A673 (cell line): ENCODE results near the gene SPEF2. TPM values are rescaled to one million over a fixed set of nuclear protein-coding genes. Genes with fewer than 3 reads are reported as not detected.

Source experiments
- BruUV-seq: library from RNA; stranded (reverse); fragments of 400-500 nt; replicated peaks from 2 replicates; lab custom pipeline; 2021; lab: Mats Ljungman, UMichigan
- CTCF ChIA-PET: fragments of 300-600 bp; sonication (Branson Sonifier 250); formaldehyde crosslinking; loops from one replicate; lab custom pipeline; 2022; ENCODE audit warnings: antibody characterized with exemption; lab: Charles Lee
- POLR2A ChIA-PET: fragments of 300-600 bp; sonication (Branson Sonifier 250); formaldehyde crosslinking; loops from one replicate; lab custom pipeline; 2022; ENCODE audit warnings: antibody characterized with exemption; ENCODE audit not compliant: low non-redundant PET; lab: Charles Lee
- DNase-seq: peaks from one replicate; pipeline ENCODE4 v3.0.0-alpha.2; 2015; ENCODE audit warnings: low spot score
- H3K27ac ChIP-seq: fragments of 200-600 bp; sonication (generic); 2 replicates; pipeline ENCODE4 v1.5.1; 2016; ENCODE audit warnings: mixed run types, low read depth, mild to moderate bottlenecking, mixed read lengths, antibody characterized with exemption, low read length; ENCODE audit not compliant: poor library complexity, severe bottlenecking
- H3K27me3 ChIP-seq: fragments of 200-600 bp; sonication (generic); replicated peaks from 2 replicates; pipeline ENCODE4 v1.6.1; 2017; ENCODE audit warnings: mixed run types, low read depth, mild to moderate bottlenecking, mixed read lengths, antibody characterized with exemption, low read length; ENCODE audit not compliant: insufficient read depth, poor library complexity
- H3K36me3 ChIP-seq: fragments of 200-600 bp; sonication (generic); 2 replicates; pipeline ENCODE4 v1.6.1; 2016; ENCODE audit warnings: mixed run types, mild to moderate bottlenecking, mixed read lengths, antibody characterized with exemption, low read length; ENCODE audit not compliant: insufficient read depth, poor library complexity, severe bottlenecking
- H3K4me1 ChIP-seq: fragments of 200-600 bp; sonication (generic); 2 replicates; pipeline ENCODE4 v1.6.1; 2017; ENCODE audit warnings: mixed run types, mild to moderate bottlenecking, mixed read lengths, antibody characterized with exemption, low read length; ENCODE audit not compliant: insufficient read depth, poor library complexity, severe bottlenecking
- H3K4me3 ChIP-seq: fragments of 200-600 bp; sonication (generic); 2 replicates; pipeline ENCODE4 v1.5.1; 2016; ENCODE audit warnings: low read depth, mixed run types, mild to moderate bottlenecking, mixed read lengths, low read length; ENCODE audit not compliant: poor library complexity, severe bottlenecking
- H3K9me3 ChIP-seq: fragments of 200-600 bp; sonication (generic); 2 replicates; pipeline ENCODE4 v1.6.1; 2016; ENCODE audit warnings: mixed run types, low read depth, mild to moderate bottlenecking, mixed read lengths, antibody characterized with exemption, low read length; ENCODE audit not compliant: poor library complexity, severe bottlenecking
- EZH2 ChIP-seq: fragments of 200-600 bp; sonication (generic); IDR thresholded peaks from 2 replicates; pipeline ENCODE4 v1.6.1; 2017; ENCODE audit warnings: borderline replicate concordance, low read depth, mild to moderate bottlenecking, mixed read lengths, antibody characterized with exemption, low read length; ENCODE audit not compliant: poor library complexity, severe bottlenecking
- intact Hi-C: fragments of 100-400 bp; cut with micrococcal nuclease; formaldehyde crosslinking; loops from one replicate; pipeline ENCODE4 v1.10.0; 2022; ENCODE audit not compliant: unreplicated experiment
- total RNA-seq: library from RNA; stranded (reverse); gene quantifications from 2 replicates; pipeline ENCODE4 v1.2.3, GENCODE V29; 2021
- TF ChIP-seq, protein P1 (sequence below): fragments of 300-800, 200-600 bp; sonication (generic); conservative IDR thresholded peaks from 2 replicates; pipeline ENCODE4 v1.5.1; 2017; ENCODE audit warnings: low read depth, mild to moderate bottlenecking, antibody characterized with exemption, low read length, moderate library complexity, mixed read lengths

SPEF2 gene
- total RNA-seq, 1 experiment from 2014 or later = 1.5 TPM

DNA sequence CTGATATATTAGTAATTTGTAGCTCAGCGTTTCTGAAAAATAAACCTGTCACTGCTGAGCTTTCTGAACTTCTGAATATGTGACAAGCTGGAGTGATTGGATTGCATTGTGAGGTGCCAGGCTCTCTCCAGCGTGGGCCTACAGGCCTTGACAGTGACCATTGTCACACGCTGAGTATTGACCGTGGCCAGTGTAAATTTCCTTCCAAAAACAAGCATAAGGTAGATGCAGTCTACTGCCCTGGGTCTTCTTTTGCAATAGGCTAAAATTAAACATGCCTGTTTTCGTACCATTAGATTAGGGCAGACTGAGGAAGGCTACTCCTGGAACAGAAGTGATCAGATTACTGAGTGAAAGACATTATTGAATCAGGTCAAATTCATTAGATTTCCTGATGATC lies 60.2 kb downstream of the SPEF2 start:
- BruUV-seq = no TSS peak
- CTCF ChIA-PET = no interaction called here

DNA sequence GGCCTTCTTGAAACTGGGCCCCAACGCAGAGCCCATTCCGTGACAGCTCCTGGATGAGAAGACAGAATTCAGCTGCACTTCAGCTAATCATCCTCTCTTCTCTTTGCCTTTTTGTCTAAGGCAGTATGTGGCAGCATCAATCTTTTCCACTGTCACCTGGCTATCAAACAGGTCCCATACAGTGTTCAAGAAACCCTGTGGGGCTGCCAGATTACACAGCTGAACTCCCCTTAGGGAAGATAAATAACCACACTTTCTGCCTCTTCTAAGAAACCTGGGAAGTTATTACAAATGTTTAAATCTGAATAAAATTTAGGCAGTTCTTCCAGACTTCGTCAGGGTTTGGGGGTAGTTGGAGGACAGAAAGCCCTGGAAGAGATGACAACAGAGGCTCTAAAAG lies 61.0 kb downstream of the SPEF2 start:
- DNase-seq = no peak
- intact Hi-C loops = no loop called here
- CTCF ChIA-PET = no interaction called here
- no peak overlapping the region for H3K4me3 ChIP-seq
- no peaks in the 10 kb centered on the region for H3K27me3 ChIP-seq
- no peak overlapping the region for H3K27ac ChIP-seq
- POLR2A ChIA-PET = interaction anchor here (0.6 kb wide), 2 partner anchors 115 to 315 kb away, joined by 3 to 4 read pairs; no protein-coding TSS in a partner anchor
- H3K36me3 ChIP-seq = no peaks in the 10 kb centered on the region
- TF ChIP-seq EZH2 = no peak
- TF ChIP-seq, protein P1, sequence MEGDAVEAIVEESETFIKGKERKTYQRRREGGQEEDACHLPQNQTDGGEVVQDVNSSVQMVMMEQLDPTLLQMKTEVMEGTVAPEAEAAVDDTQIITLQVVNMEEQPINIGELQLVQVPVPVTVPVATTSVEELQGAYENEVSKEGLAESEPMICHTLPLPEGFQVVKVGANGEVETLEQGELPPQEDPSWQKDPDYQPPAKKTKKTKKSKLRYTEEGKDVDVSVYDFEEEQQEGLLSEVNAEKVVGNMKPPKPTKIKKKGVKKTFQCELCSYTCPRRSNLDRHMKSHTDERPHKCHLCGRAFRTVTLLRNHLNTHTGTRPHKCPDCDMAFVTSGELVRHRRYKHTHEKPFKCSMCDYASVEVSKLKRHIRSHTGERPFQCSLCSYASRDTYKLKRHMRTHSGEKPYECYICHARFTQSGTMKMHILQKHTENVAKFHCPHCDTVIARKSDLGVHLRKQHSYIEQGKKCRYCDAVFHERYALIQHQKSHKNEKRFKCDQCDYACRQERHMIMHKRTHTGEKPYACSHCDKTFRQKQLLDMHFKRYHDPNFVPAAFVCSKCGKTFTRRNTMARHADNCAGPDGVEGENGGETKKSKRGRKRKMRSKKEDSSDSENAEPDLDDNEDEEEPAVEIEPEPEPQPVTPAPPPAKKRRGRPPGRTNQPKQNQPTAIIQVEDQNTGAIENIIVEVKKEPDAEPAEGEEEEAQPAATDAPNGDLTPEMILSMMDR = no peak
- no TSS peak for BruUV-seq
- no peaks in the 10 kb centered on the region for H3K9me3 ChIP-seq
- H3K4me1 ChIP-seq = no peaks in the 10 kb centered on the region

More for the DNA sequence above, 60.2 kb downstream of the SPEF2 start:
- Histone ChIP-seq H3K27me3 (no peaks in the 10 kb centered on the region), H3K9me3 (no peaks in the 10 kb centered on the region), H3K4me3 (no peak overlapping the region), H3K36me3 (no peaks in the 10 kb centered on the region), H3K4me1 (peaks cover under 1% of the 10 kb centered on the region), H3K27ac (no peak overlapping the region)
- intact Hi-C loops = no loop called here
- no peak for TF ChIP-seq EZH2
- TF ChIP-seq, protein P1 = no peak
- POLR2A ChIA-PET = interaction anchor here (0.6 kb wide), 1 partner anchor 316 kb away, joined by 4 read pairs; no protein-coding TSS in a partner anchor
- DNase-seq = no peak

DNA sequence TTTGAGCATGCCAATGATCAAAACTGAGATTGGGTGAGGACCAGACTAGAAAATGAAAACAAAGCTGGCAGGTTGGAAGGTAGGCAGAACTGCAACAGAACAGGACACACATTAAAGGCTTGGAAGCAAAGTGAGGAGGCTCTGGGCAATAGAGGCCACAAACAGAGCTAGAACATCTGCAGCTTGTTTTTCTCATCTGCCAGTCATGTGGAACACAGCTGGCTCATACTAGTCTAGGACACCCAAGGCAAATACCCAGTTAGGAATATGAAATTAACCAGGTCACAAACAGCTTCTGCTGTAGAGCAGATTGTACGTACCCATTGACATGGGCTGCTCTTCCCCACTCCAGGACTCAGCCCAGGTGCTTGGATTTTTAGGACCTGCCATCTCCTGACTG lies 61.7 kb downstream of the SPEF2 start:
- no peak overlapping the region for H3K27ac ChIP-seq
- TF ChIP-seq, protein P1 = no peak
- no peak for TF ChIP-seq EZH2
- H3K4me1 ChIP-seq = no peaks in the 10 kb centered on the region
- H3K27me3 ChIP-seq = no peaks in the 10 kb centered on the region
- ChIA-PET CTCF (no interaction called here), POLR2A (no interaction called here)
- intact Hi-C loops = no loop called here
- no peak overlapping the region for H3K4me3 ChIP-seq
- DNase-seq = no peak
- no peaks in the 10 kb centered on the region for H3K9me3 ChIP-seq
- no TSS peak for BruUV-seq
- no peaks in the 10 kb centered on the region for H3K36me3 ChIP-seq
